Measurements from ENCODE around the gene GINM1.
A peak's percentile ranks its signal among the peaks of the same experiment; 100 is the strongest.

The GINM1 gene

GRCh38 chr6:149580880-149581279 lies 14.7 kb downstream of the GINM1 start:
- Histone ChIP-seq H2BK15ac (ENCODE audit: low read depth, poor library complexity, severe bottlenecking) (no peak overlapping the region), H2AFZ (ENCODE audit: low read depth, low read length) (no peak overlapping the region), H3K4ac (ENCODE audit: low read depth in 1 of 2, low read length in 2 of 2) (no peak overlapping the region), H4K91ac (ENCODE audit: low read length) (no peak overlapping the region), H2BK120ac (ENCODE audit: low read depth, low read length) (no peak overlapping the region), H3K18ac (ENCODE audit: low read depth in 1 of 2, low read length in 2 of 2) (no peak overlapping the region), H3K27ac (ENCODE audit: low read length, poor library complexity, severe bottlenecking) (no peak overlapping the region), H3K4me3 (ENCODE audit: insufficient read depth in 1 of 2, low read depth in 1 of 2, low read length in 2 of 2) (no peak overlapping the region), H3K23ac (ENCODE audit: low read length in 2 of 2) (no peak overlapping the region), H2BK12ac (ENCODE audit: low read length in 2 of 2) (no peak overlapping the region), H2AK5ac (ENCODE audit: low read length, severe bottlenecking) (no peak overlapping the region), H3K14ac (ENCODE audit: low read length in 2 of 2) (no peak overlapping the region), H3K36me3 (ENCODE audit: control insufficient read depth in 1 of 2, insufficient read depth in 2 of 2, low read depth in 1 of 2, low read length in 2 of 2) (peaks cover 8 to 60% of the 10 kb centered on the region in 2 experiments), H2BK5ac (ENCODE audit: low read depth, low read length, poor library complexity, severe bottlenecking) (no peak overlapping the region), H3K9ac (ENCODE audit: low read length) (no peak overlapping the region), H4K8ac (ENCODE audit: low read length) (no peak overlapping the region), H3K27me3 (ENCODE audit: control insufficient read depth in 1 of 2, insufficient read depth in 1 of 2, low read length in 2 of 2) (no peaks in the 10 kb centered on the region), H3K79me1 (replicated peaks; ENCODE audit: low read length, poor library complexity, severe bottlenecking) (peaks cover 21% of the 10 kb centered on the region), H3K4me1 (ENCODE audit: control insufficient read depth, insufficient read depth, low read depth, low read length) (no peaks in the 10 kb centered on the region), H3K9me3 (ENCODE audit: control insufficient read depth, low read length) (no peaks in the 10 kb centered on the region), H3K4me2 (ENCODE audit: low read length, poor library complexity, severe bottlenecking) (no peak overlapping the region)
- WGBS = 100% methylated on average over 3 of the region's 5 CpGs
- no peak for DNase-seq

GRCh38 chr6:149581349-149581748 lies 15.2 kb downstream of the GINM1 start:
- no peak overlapping the region for H4K8ac ChIP-seq (ENCODE audit: low read length)
- H3K79me1 ChIP-seq (replicated peaks; ENCODE audit: low read length, poor library complexity, severe bottlenecking) = peaks cover 19% of the 10 kb centered on the region
- H3K14ac ChIP-seq (ENCODE audit: low read length in 2 of 2) = no peak overlapping the region
- no peak overlapping the region for H2BK5ac ChIP-seq (ENCODE audit: low read depth, low read length, poor library complexity, severe bottlenecking)
- H2BK15ac ChIP-seq (ENCODE audit: low read depth, poor library complexity, severe bottlenecking) = no peak overlapping the region
- no peaks in the 10 kb centered on the region for H3K9me3 ChIP-seq (ENCODE audit: control insufficient read depth, low read length)
- no peak overlapping the region for H3K18ac ChIP-seq (ENCODE audit: low read depth in 1 of 2, low read length in 2 of 2)
- H3K4ac ChIP-seq (ENCODE audit: low read depth in 1 of 2, low read length in 2 of 2) = no peak overlapping the region
- H3K36me3 ChIP-seq (ENCODE audit: control insufficient read depth in 1 of 2, insufficient read depth in 2 of 2, low read depth in 1 of 2, low read length in 2 of 2) = peaks cover 8 to 60% of the 10 kb centered on the region in 2 experiments
- H2BK120ac ChIP-seq (ENCODE audit: low read depth, low read length) = no peak overlapping the region
- H3K4me3 ChIP-seq (ENCODE audit: insufficient read depth in 1 of 2, low read depth in 1 of 2, low read length in 2 of 2) = no peak overlapping the region
- H3K23ac ChIP-seq (ENCODE audit: low read length in 2 of 2) = no peak overlapping the region
- H4K91ac ChIP-seq (ENCODE audit: low read length) = no peak overlapping the region
- H3K4me1 ChIP-seq (ENCODE audit: control insufficient read depth, insufficient read depth, low read depth, low read length) = no peaks in the 10 kb centered on the region
- H3K27ac ChIP-seq (ENCODE audit: low read length, poor library complexity, severe bottlenecking) = no peak overlapping the region
- H3K27me3 ChIP-seq (ENCODE audit: control insufficient read depth in 1 of 2, insufficient read depth in 1 of 2, low read length in 2 of 2) = no peaks in the 10 kb centered on the region
- no peak overlapping the region for H2AK5ac ChIP-seq (ENCODE audit: low read length, severe bottlenecking)
- H3K9ac ChIP-seq (ENCODE audit: low read length) = no peak overlapping the region
- H2BK12ac ChIP-seq (ENCODE audit: low read length in 2 of 2) = no peak overlapping the region
- no peak overlapping the region for H3K4me2 ChIP-seq (ENCODE audit: low read length, poor library complexity, severe bottlenecking)
- H2AFZ ChIP-seq (ENCODE audit: low read depth, low read length) = no peak overlapping the region
- no peak for DNase-seq
- WGBS = 100% methylated on average over 2 of the region's 5 CpGs

- WGBS = 97% methylated on average over 2 of the region's 2 CpGs
Observed at GRCh38 chr6:149586149-149586548, 20.0 kb downstream of the GINM1 start.

GRCh38 chr6:149592983-149593382 lies 26.8 kb downstream of the GINM1 start:
- Histone ChIP-seq H4K8ac (ENCODE audit: low read length) (no peak overlapping the region), H4K91ac (ENCODE audit: low read length) (no peak overlapping the region), H2AFZ (ENCODE audit: low read depth, low read length) (no peak overlapping the region), H3K4me2 (ENCODE audit: low read length, poor library complexity, severe bottlenecking) (no peak overlapping the region), H3K79me1 (replicated peaks; ENCODE audit: low read length, poor library complexity, severe bottlenecking) (peaks cover 3% of the 10 kb centered on the region), H2AK5ac (ENCODE audit: low read length, severe bottlenecking) (peak overlapping the region; percentile 31), H3K18ac (ENCODE audit: low read depth in 1 of 2, low read length in 2 of 2) (no peak overlapping the region), H3K27ac (ENCODE audit: low read length, poor library complexity, severe bottlenecking) (peak overlapping the region; percentile 88), H2BK12ac (ENCODE audit: low read length in 2 of 2) (no peak overlapping the region), H3K36me3 (ENCODE audit: control insufficient read depth in 1 of 2, insufficient read depth in 2 of 2, low read depth in 1 of 2, low read length in 2 of 2) (peaks cover 14 to 82% of the 10 kb centered on the region in 2 experiments), H3K4ac (ENCODE audit: low read depth in 1 of 2, low read length in 2 of 2) (no peak overlapping the region), H2BK5ac (ENCODE audit: low read depth, low read length, poor library complexity, severe bottlenecking) (no peak overlapping the region), H3K14ac (ENCODE audit: low read length in 2 of 2) (no peak overlapping the region), H3K23ac (ENCODE audit: low read length in 2 of 2) (no peak overlapping the region), H2BK15ac (ENCODE audit: low read depth, poor library complexity, severe bottlenecking) (no peak overlapping the region), H3K9ac (ENCODE audit: low read length) (no peak overlapping the region), H3K27me3 (ENCODE audit: control insufficient read depth in 1 of 2, insufficient read depth in 1 of 2, low read length in 2 of 2) (no peaks in the 10 kb centered on the region), H3K9me3 (ENCODE audit: control insufficient read depth, low read length) (no peaks in the 10 kb centered on the region), H3K4me1 (ENCODE audit: control insufficient read depth, insufficient read depth, low read depth, low read length) (peaks cover 5% of the 10 kb centered on the region), H3K4me3 (ENCODE audit: insufficient read depth in 1 of 2, low read depth in 1 of 2, low read length in 2 of 2) (no peak overlapping the region), H2BK120ac (ENCODE audit: low read depth, low read length) (no peak overlapping the region)
- no CpG with 5 or more reads among the region's 2 CpGs for WGBS
- DNase-seq = no peak

More at GRCh38 chr6:149586149-149586548, 20.0 kb downstream of the GINM1 start:
- no peak overlapping the region for H4K8ac ChIP-seq (ENCODE audit: low read length)
- no peak overlapping the region for H2AFZ ChIP-seq (ENCODE audit: low read depth, low read length)
- no peak overlapping the region for H3K23ac ChIP-seq (ENCODE audit: low read length in 2 of 2)
- H3K36me3 ChIP-seq (ENCODE audit: control insufficient read depth in 1 of 2, insufficient read depth in 2 of 2, low read depth in 1 of 2, low read length in 2 of 2) = peaks cover 7 to 72% of the 10 kb centered on the region in 2 experiments
- no peak overlapping the region for H2BK15ac ChIP-seq (ENCODE audit: low read depth, poor library complexity, severe bottlenecking)
- H2BK120ac ChIP-seq (ENCODE audit: low read depth, low read length) = no peak overlapping the region
- H3K4me2 ChIP-seq (ENCODE audit: low read length, poor library complexity, severe bottlenecking) = no peak overlapping the region
- H2BK5ac ChIP-seq (ENCODE audit: low read depth, low read length, poor library complexity, severe bottlenecking) = no peak overlapping the region
- no peak overlapping the region for H3K9ac ChIP-seq (ENCODE audit: low read length)
- no peak overlapping the region for H4K91ac ChIP-seq (ENCODE audit: low read length)
- H3K4me3 ChIP-seq (ENCODE audit: insufficient read depth in 1 of 2, low read depth in 1 of 2, low read length in 2 of 2) = no peak overlapping the region
- no peak overlapping the region for H2BK12ac ChIP-seq (ENCODE audit: low read length in 2 of 2)
- H3K27ac ChIP-seq (ENCODE audit: low read length, poor library complexity, severe bottlenecking) = no peak overlapping the region
- peaks cover 6% of the 10 kb centered on the region for H3K79me1 ChIP-seq (replicated peaks; ENCODE audit: low read length, poor library complexity, severe bottlenecking)
- no peak overlapping the region for H2AK5ac ChIP-seq (ENCODE audit: low read length, severe bottlenecking)
- no peaks in the 10 kb centered on the region for H3K9me3 ChIP-seq (ENCODE audit: control insufficient read depth, low read length)
- H3K27me3 ChIP-seq (ENCODE audit: control insufficient read depth in 1 of 2, insufficient read depth in 1 of 2, low read length in 2 of 2) = no peaks in the 10 kb centered on the region
- H3K4ac ChIP-seq (ENCODE audit: low read depth in 1 of 2, low read length in 2 of 2) = no peak overlapping the region
- no peak overlapping the region for H3K18ac ChIP-seq (ENCODE audit: low read depth in 1 of 2, low read length in 2 of 2)
- no peaks in the 10 kb centered on the region for H3K4me1 ChIP-seq (ENCODE audit: control insufficient read depth, insufficient read depth, low read depth, low read length)
- H3K14ac ChIP-seq (ENCODE audit: low read length in 2 of 2) = no peak overlapping the region
- no peak for DNase-seq
